Erythroblast (primary cell): ENCODE measurements around the gene TMEM42.

Source experiments
- DNase-seq, 2 experiments: peaks; one replicate each; lab custom pipeline; 2025; lab: John Stamatoyannopoulos, UW
- GATA1 ChIP-seq: IDR thresholded peaks from 2 replicates; pipeline ENCODE4 v1.6.1; 2011; ENCODE audit warnings: low read depth, mild to moderate bottlenecking, control low read depth, low read length, moderate library complexity
- POLR2A ChIP-seq: IDR thresholded peaks from 2 replicates; pipeline ENCODE4 v1.6.1; 2011; ENCODE audit warnings: mild to moderate bottlenecking, low read length

The TMEM42 gene

GRCh38 chr3:44890258-44890657 is 28.5 kb downstream of the TMEM42 start:
- DNase-seq, result no peak
- TF ChIP-seq POLR2A (no peak), GATA1 (no peak)

- no peak for DNase-seq
- TF ChIP-seq GATA1 (no peak), POLR2A (no peak)
Measured at GRCh38 chr3:44890852-44891251, 29.1 kb downstream of the TMEM42 start.

GRCh38 chr3:44892689-44893088 is 31.0 kb downstream of the TMEM42 start:
- no peak for TF ChIP-seq GATA1
- TF ChIP-seq POLR2A, result no peak
- DNase-seq, result no peak

GRCh38 chr3:44893097-44893496 is 31.4 kb downstream of the TMEM42 start:
- TF ChIP-seq POLR2A (no peak), GATA1 (no peak)
- no peak for DNase-seq

- DNase-seq, result no peak
- no peak for TF ChIP-seq POLR2A
Measured at GRCh38 chr3:44894485-44894884, 32.8 kb downstream of the TMEM42 start.

GRCh38 chr3:44896440-44896839 is 34.7 kb downstream of the TMEM42 start:
- DNase-seq, result no peak
- TF ChIP-seq GATA1 (no peak), POLR2A (no peak)

- no peak for DNase-seq
- TF ChIP-seq GATA1 (no peak), POLR2A (no peak)
Measured at GRCh38 chr3:44899683-44900367, 38.1 kb downstream of the TMEM42 start.

- TF ChIP-seq POLR2A (no peak), GATA1 (no peak)
- no peak for DNase-seq
Measured at GRCh38 chr3:44902628-44903027, 40.9 kb downstream of the TMEM42 start.

- TF ChIP-seq GATA1 (no peak), POLR2A (no peak)
- no peak for DNase-seq
Measured at GRCh38 chr3:44903314-44903713, 41.6 kb downstream of the TMEM42 start.

GRCh38 chr3:44903751-44904150 is 42.0 kb downstream of the TMEM42 start:
- TF ChIP-seq POLR2A (no peak), GATA1 (no peak)
- DNase-seq, result no peak

GRCh38 chr3:44905446-44906157 is 43.9 kb downstream of the TMEM42 start:
- DNase-seq, result no peak
- TF ChIP-seq POLR2A, result no peak
- TF ChIP-seq GATA1, result no peak

GRCh38 chr3:44906997-44907396 is 45.3 kb downstream of the TMEM42 start:
- TF ChIP-seq POLR2A (no peak), GATA1 (no peak)
- no peak for DNase-seq

- TF ChIP-seq POLR2A (no peak), GATA1 (no peak)
- no peak for DNase-seq
Measured at GRCh38 chr3:44907612-44908011, 45.9 kb downstream of the TMEM42 start.

GRCh38 chr3:44909063-44909462 is 47.4 kb downstream of the TMEM42 start:
- DNase-seq, result no peak
- TF ChIP-seq POLR2A (no peak), GATA1 (no peak)
